ENCODE measurements around the gene PTPRA. TPM values are rescaled to one million over a fixed set of nuclear protein-coding genes. Genes with fewer than 3 reads are reported as not detected.

PTPRA gene
- polyA plus RNA-seq, 1 experiment = 87.4 TPM

- Histone ChIP-seq H3K27me3 (ENCODE audit: control insufficient read depth, insufficient read depth, low read length) (no peaks in the 10 kb centered on the region), H3K27ac (ENCODE audit: low read depth, low read length) (no peak overlapping the region), H3K9me3 (ENCODE audit: control insufficient read depth, insufficient read depth, low read length) (no peaks in the 10 kb centered on the region), H3K4me3 (ENCODE audit: low read depth, low read length) (no peak overlapping the region)
- DNase-seq (ENCODE audit: low read depth, low spot score) = no peak
- ChIA-PET CTCF (no interaction called here), POLR2A (no interaction called here)
- no peak for TF ChIP-seq CTCF (IDR thresholded peaks at IDR 0.05; ENCODE audit: low read depth, low read length)
These were observed 45.1 kb downstream of the PTPRA start for GRCh38 chr20:2918096-2919049.

- POLR2A ChIA-PET = no interaction called here
These were observed 46.4 kb downstream of the PTPRA start for GRCh38 chr20:2919518-2920245.

GRCh38 chr20:2920473-2920872 lies 47.2 kb downstream of the PTPRA start:
- POLR2A ChIA-PET = no interaction called here
- Histone ChIP-seq H3K27ac (ENCODE audit: low read depth, low read length) (no peak overlapping the region), H3K9me3 (ENCODE audit: control insufficient read depth, insufficient read depth, low read length) (no peaks in the 10 kb centered on the region), H3K27me3 (ENCODE audit: control insufficient read depth, insufficient read depth, low read length) (no peaks in the 10 kb centered on the region), H3K4me3 (ENCODE audit: low read depth, low read length) (no peak overlapping the region)
- no peak for TF ChIP-seq CTCF (IDR thresholded peaks at IDR 0.05; ENCODE audit: low read depth, low read length)
- DNase-seq (ENCODE audit: low read depth, low spot score) = no peak
- CTCF ChIA-PET = no interaction called here

More at GRCh38 chr20:2919518-2920245, 46.4 kb downstream of the PTPRA start:
- no peaks in the 10 kb centered on the region for H3K27me3 ChIP-seq (ENCODE audit: control insufficient read depth, insufficient read depth, low read length)
- DNase-seq (ENCODE audit: low read depth, low spot score) = no peak
- H3K9me3 ChIP-seq (ENCODE audit: control insufficient read depth, insufficient read depth, low read length) = no peaks in the 10 kb centered on the region
- CTCF ChIA-PET = no interaction called here
- no peak for TF ChIP-seq CTCF (IDR thresholded peaks at IDR 0.05; ENCODE audit: low read depth, low read length)
- H3K4me3 ChIP-seq (ENCODE audit: low read depth, low read length) = no peak overlapping the region
- H3K27ac ChIP-seq (ENCODE audit: low read depth, low read length) = no peak overlapping the region

- no peak for DNase-seq (ENCODE audit: low read depth, low spot score)
- H3K4me3 ChIP-seq (ENCODE audit: low read depth, low read length) = no peak overlapping the region
- no peak overlapping the region for H3K27ac ChIP-seq (ENCODE audit: low read depth, low read length)
- no peaks in the 10 kb centered on the region for H3K9me3 ChIP-seq (ENCODE audit: control insufficient read depth, insufficient read depth, low read length)
- ChIA-PET POLR2A (no interaction called here), CTCF (no interaction called here)
- no peak for TF ChIP-seq CTCF (IDR thresholded peaks at IDR 0.05; ENCODE audit: low read depth, low read length)
- H3K27me3 ChIP-seq (ENCODE audit: control insufficient read depth, insufficient read depth, low read length) = no peaks in the 10 kb centered on the region
These were observed 48.2 kb downstream of the PTPRA start for GRCh38 chr20:2921506-2921905.

GRCh38 chr20:2922957-2923356 lies 49.7 kb downstream of the PTPRA start:
- no peak overlapping the region for H3K27ac ChIP-seq (ENCODE audit: low read depth, low read length)
- no peak for DNase-seq (ENCODE audit: low read depth, low spot score)
- no peaks in the 10 kb centered on the region for H3K9me3 ChIP-seq (ENCODE audit: control insufficient read depth, insufficient read depth, low read length)
- TF ChIP-seq CTCF (IDR thresholded peaks at IDR 0.05; ENCODE audit: low read depth, low read length) = no peak
- H3K4me3 ChIP-seq (ENCODE audit: low read depth, low read length) = no peak overlapping the region
- ChIA-PET CTCF (interaction anchor here (0.7 kb wide), 1 partner anchor 71 kb away, joined by 3 read pairs; no protein-coding TSS in a partner anchor), POLR2A (interaction anchor here (0.7 kb wide), 1 partner anchor 82 kb away, joined by 3 read pairs; no protein-coding TSS in a partner anchor)
- H3K27me3 ChIP-seq (ENCODE audit: control insufficient read depth, insufficient read depth, low read length) = no peaks in the 10 kb centered on the region
